Osteoblast (primary cell): Measurements from ENCODE around the gene CLASP2. TPM values are rescaled to one million over a fixed set of nuclear protein-coding genes. Genes with fewer than 3 reads are reported as not detected.

Experiments
- DNase-seq: peaks from one replicate; pipeline ENCODE4 v3.0.0; 2011; ENCODE audit warnings: low spot score, mixed read lengths; ENCODE audit not compliant: insufficient read length; ENCODE audit errors: missing footprints
- H2AFZ ChIP-seq: 2 replicates; pipeline ENCODE4 v1.6.0; 2011; ENCODE audit warnings: mild to moderate bottlenecking, low read length
- H3K27ac ChIP-seq: 2 replicates; pipeline ENCODE4 v1.5.1; 2011; ENCODE audit warnings: mild to moderate bottlenecking, low read depth, low read length, moderate library complexity
- H3K27me3 ChIP-seq: 2 replicates; pipeline ENCODE4 v1.6.0; 2012; ENCODE audit warnings: mild to moderate bottlenecking, control low read depth, inconsistent platforms, low read length, moderate library complexity; ENCODE audit not compliant: insufficient read depth
- H3K36me3 ChIP-seq: 2 replicates; pipeline ENCODE4 v1.5.1; 2011; ENCODE audit warnings: mild to moderate bottlenecking, low read length, control low read depth, moderate library complexity; ENCODE audit not compliant: insufficient read depth
- H3K4me1 ChIP-seq: 2 replicates; pipeline ENCODE4 v1.5.1; 2011; ENCODE audit warnings: mild to moderate bottlenecking, low read length, control low read depth, moderate library complexity; ENCODE audit not compliant: insufficient read depth
- H3K4me2 ChIP-seq: 2 replicates; pipeline ENCODE4 v1.6.0; 2011; ENCODE audit warnings: mild to moderate bottlenecking, low read length; ENCODE audit not compliant: insufficient read depth
- H3K4me3 ChIP-seq: fragments of 200-600 bp; sonication (generic); 3 replicates; pipeline ENCODE4 v1.5.1; 2012; ENCODE audit warnings: mild to moderate bottlenecking, low read length, inconsistent platforms; ENCODE audit not compliant: insufficient read depth
- H3K79me2 ChIP-seq: 2 replicates; pipeline ENCODE4 v1.6.0; 2012; ENCODE audit warnings: mild to moderate bottlenecking, low read length, control low read depth, inconsistent platforms; ENCODE audit not compliant: insufficient read depth
- H3K9me3 ChIP-seq: 2 replicates; pipeline ENCODE4 v1.5.1; 2011; ENCODE audit warnings: low read depth, low read length, control low read depth
- H4K20me1 ChIP-seq: 2 replicates; pipeline ENCODE4 v1.6.0; 2012; ENCODE audit warnings: mild to moderate bottlenecking, low read length, control low read depth; ENCODE audit not compliant: insufficient read depth
- CTCF ChIP-seq: IDR thresholded peaks from 2 replicates; pipeline ENCODE4 v1.5.1; 2011; ENCODE audit warnings: mild to moderate bottlenecking, low read depth, low read length, moderate library complexity; ENCODE audit errors: extremely low read depth
- total RNA-seq: library from RNA; depleted of rRNA; stranded (reverse); fragments of >200 nt; gene quantifications from 2 replicates; pipeline ENCODE4 v1.2.3, GENCODE V29; 2012

CLASP2 gene
- total RNA-seq, 1 donor, result 52.1 TPM

- H3K79me2 ChIP-seq, result no peaks in the 10 kb centered on the region
- no peaks in the 10 kb centered on the region for H3K36me3 ChIP-seq
- H3K27me3 ChIP-seq, result no peaks in the 10 kb centered on the region
- H3K4me1 ChIP-seq, result no peaks in the 10 kb centered on the region
- no peaks in the 10 kb centered on the region for H3K9me3 ChIP-seq
- no peak overlapping the region for H2AFZ ChIP-seq
- no peaks in the 10 kb centered on the region for H4K20me1 ChIP-seq
- TF ChIP-seq CTCF, result no peak
- no peak for DNase-seq
- H3K27ac ChIP-seq, result no peak overlapping the region
- H3K4me2 ChIP-seq, result no peak overlapping the region
- H3K4me3 ChIP-seq, result no peak overlapping the region
These were observed 174.5 kb downstream of the CLASP2 start for GRCh38 chr3:33543601-33544000.

- H3K79me2 ChIP-seq, result no peaks in the 10 kb centered on the region
- no peaks in the 10 kb centered on the region for H3K9me3 ChIP-seq
- no peak overlapping the region for H2AFZ ChIP-seq
- H4K20me1 ChIP-seq, result no peaks in the 10 kb centered on the region
- H3K4me3 ChIP-seq, result no peak overlapping the region
- DNase-seq, result no peak
- H3K27me3 ChIP-seq, result no peaks in the 10 kb centered on the region
- no peak for TF ChIP-seq CTCF
- H3K27ac ChIP-seq, result no peak overlapping the region
- H3K4me1 ChIP-seq, result no peaks in the 10 kb centered on the region
- no peak overlapping the region for H3K4me2 ChIP-seq
- H3K36me3 ChIP-seq, result no peaks in the 10 kb centered on the region
These were observed 176.1 kb downstream of the CLASP2 start for GRCh38 chr3:33541918-33542317.

GRCh38 chr3:33538678-33539339 lies 179.2 kb downstream of the CLASP2 start:
- no peak overlapping the region for H2AFZ ChIP-seq
- H3K27ac ChIP-seq, result no peak overlapping the region
- H3K9me3 ChIP-seq, result no peaks in the 10 kb centered on the region
- H3K4me3 ChIP-seq, result no peak overlapping the region
- no peak for TF ChIP-seq CTCF
- H3K27me3 ChIP-seq, result no peaks in the 10 kb centered on the region
- no peaks in the 10 kb centered on the region for H4K20me1 ChIP-seq
- H3K4me1 ChIP-seq, result no peaks in the 10 kb centered on the region
- no peaks in the 10 kb centered on the region for H3K79me2 ChIP-seq
- H3K36me3 ChIP-seq, result peaks cover 11% of the 10 kb centered on the region
- no peak overlapping the region for H3K4me2 ChIP-seq
- DNase-seq, result no peak

GRCh38 chr3:33537133-33537532 lies 180.9 kb downstream of the CLASP2 start:
- Histone ChIP-seq H3K27ac (no peak overlapping the region), H3K4me2 (no peak overlapping the region), H3K36me3 (peaks cover 11% of the 10 kb centered on the region), H3K9me3 (no peaks in the 10 kb centered on the region), H3K4me3 (no peak overlapping the region), H3K27me3 (no peaks in the 10 kb centered on the region), H3K79me2 (no peaks in the 10 kb centered on the region), H3K4me1 (no peaks in the 10 kb centered on the region), H2AFZ (no peak overlapping the region), H4K20me1 (no peaks in the 10 kb centered on the region)
- no peak for DNase-seq
- no peak for TF ChIP-seq CTCF
